ENCODE results near the gene TMTC1.

Gene TMTC1

DNA sequence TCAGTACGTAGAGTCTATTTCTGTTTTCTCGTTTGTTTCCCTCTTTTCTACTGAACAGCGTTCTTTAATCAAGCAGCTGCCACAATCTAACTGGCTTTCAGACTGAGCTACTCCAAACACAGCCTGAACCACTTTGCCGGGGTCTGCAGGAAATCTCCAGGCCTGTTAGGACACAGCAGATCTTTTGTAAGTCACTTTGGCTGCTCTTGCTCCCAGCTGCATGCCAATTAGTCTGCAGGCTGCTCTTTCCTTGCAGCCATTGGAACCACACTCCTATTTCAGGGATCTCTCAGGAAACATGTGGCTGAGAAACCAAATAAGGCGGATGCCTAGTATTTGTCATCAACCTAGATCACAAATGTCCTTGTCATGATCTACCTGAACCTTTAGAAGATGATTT is 73.6 kb downstream of the TMTC1 start:
- TF ChIP-seq POLR2AphosphoS5 (IDR thresholded peaks at IDR 0.05; ENCODE audit: low read depth, low read length) = no peak
- no peak for TF ChIP-seq FOXP2 (optimal IDR thresholded peaks at IDR 0.05; ENCODE audit: borderline replicate concordance, extremely low read depth, extremely low read length, insufficient read depth)
- TF ChIP-seq SIN3A (IDR thresholded peaks at IDR 0.05; ENCODE audit: borderline replicate concordance, insufficient read depth, low read length) = no peak
- TF ChIP-seq, protein P1, sequence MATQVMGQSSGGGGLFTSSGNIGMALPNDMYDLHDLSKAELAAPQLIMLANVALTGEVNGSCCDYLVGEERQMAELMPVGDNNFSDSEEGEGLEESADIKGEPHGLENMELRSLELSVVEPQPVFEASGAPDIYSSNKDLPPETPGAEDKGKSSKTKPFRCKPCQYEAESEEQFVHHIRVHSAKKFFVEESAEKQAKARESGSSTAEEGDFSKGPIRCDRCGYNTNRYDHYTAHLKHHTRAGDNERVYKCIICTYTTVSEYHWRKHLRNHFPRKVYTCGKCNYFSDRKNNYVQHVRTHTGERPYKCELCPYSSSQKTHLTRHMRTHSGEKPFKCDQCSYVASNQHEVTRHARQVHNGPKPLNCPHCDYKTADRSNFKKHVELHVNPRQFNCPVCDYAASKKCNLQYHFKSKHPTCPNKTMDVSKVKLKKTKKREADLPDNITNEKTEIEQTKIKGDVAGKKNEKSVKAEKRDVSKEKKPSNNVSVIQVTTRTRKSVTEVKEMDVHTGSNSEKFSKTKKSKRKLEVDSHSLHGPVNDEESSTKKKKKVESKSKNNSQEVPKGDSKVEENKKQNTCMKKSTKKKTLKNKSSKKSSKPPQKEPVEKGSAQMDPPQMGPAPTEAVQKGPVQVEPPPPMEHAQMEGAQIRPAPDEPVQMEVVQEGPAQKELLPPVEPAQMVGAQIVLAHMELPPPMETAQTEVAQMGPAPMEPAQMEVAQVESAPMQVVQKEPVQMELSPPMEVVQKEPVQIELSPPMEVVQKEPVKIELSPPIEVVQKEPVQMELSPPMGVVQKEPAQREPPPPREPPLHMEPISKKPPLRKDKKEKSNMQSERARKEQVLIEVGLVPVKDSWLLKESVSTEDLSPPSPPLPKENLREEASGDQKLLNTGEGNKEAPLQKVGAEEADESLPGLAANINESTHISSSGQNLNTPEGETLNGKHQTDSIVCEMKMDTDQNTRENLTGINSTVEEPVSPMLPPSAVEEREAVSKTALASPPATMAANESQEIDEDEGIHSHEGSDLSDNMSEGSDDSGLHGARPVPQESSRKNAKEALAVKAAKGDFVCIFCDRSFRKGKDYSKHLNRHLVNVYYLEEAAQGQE (IDR thresholded peaks at IDR 0.05; ENCODE audit: insufficient read depth in 1 of 2, low read depth in 2 of 2, low read length in 2 of 2) = no peak
- TF ChIP-seq TAF1 (IDR thresholded peaks at IDR 0.05; ENCODE audit: borderline replicate concordance, insufficient read depth, low read length) = no peak

DNA sequence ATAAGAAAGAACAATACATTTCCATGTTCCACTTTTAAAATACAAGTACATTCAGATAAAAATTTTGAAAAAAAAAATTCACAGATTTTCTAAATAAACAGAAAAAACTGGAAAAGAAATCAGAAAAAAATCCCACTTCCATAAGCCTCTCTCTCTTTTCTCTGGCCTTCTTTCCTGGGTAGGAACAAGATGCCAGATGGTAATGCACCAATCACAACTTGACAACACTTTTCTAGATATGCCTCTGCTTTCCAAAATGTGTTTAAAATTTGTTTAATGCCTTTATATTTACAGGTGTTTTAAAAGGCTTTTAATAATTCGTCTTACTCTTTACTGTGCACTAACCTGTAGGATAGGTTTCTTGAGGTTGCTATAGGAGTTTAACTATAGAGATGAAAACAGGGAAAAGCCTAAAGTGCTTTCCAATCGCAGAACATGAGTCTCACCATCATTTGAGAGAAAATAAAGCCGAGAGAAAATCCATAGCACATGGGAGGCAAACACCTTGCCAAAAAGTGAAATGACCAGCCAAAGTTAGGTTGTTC is 74.2 kb downstream of the TMTC1 start:
- TF ChIP-seq FOXP2 (optimal IDR thresholded peaks at IDR 0.05; ENCODE audit: borderline replicate concordance, extremely low read depth, extremely low read length, insufficient read depth) (no peak), SIN3A (IDR thresholded peaks at IDR 0.05; ENCODE audit: borderline replicate concordance, insufficient read depth, low read length) (no peak), POLR2AphosphoS5 (IDR thresholded peaks at IDR 0.05; ENCODE audit: low read depth, low read length) (no peak), TAF1 (IDR thresholded peaks at IDR 0.05; ENCODE audit: borderline replicate concordance, insufficient read depth, low read length) (no peak)
- TF ChIP-seq, protein P1 (IDR thresholded peaks at IDR 0.05; ENCODE audit: insufficient read depth in 1 of 2, low read depth in 2 of 2, low read length in 2 of 2) = no peak

DNA sequence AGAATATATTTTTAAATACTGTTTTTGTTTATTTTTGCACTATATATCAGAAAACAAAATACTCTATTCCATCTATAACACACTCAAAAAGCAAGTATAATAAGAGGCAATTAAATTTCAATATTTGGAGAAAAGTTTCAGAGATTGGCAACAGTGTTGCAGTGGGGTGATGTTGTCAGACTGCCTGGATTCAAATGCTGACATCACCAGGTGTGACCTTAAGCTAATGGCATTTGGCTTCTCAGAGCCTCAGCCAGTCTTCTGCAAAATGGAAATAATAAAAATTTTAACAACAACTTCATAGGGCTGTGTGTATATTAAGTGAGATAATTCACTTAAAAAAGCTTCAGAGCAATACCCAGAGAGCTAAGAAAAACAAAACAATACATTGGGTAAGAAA is 74.7 kb downstream of the TMTC1 start:
- no peak for TF ChIP-seq FOXP2 (optimal IDR thresholded peaks at IDR 0.05; ENCODE audit: borderline replicate concordance, extremely low read depth, extremely low read length, insufficient read depth)

DNA sequence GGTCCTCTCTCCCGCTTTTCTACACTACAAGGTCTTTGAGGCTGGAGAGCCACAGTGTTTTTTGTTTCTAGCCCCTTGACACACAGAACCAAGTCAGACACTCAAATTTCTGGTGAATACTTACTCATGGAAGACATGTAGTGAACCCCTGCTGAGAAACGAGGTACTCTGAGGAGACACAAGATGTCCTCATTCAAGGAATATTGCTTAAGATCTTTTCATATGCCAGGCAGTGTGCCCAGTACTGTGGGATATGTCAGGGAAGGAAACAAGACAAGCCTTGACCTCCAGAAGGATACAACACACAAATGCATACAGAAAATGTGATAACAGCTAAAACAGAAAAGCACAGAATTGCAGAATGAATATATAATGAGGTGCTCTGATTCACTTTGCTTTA is 75.9 kb downstream of the TMTC1 start:
- no peak for TF ChIP-seq FOXP2 (optimal IDR thresholded peaks at IDR 0.05; ENCODE audit: borderline replicate concordance, extremely low read depth, extremely low read length, insufficient read depth)
- no peak for TF ChIP-seq POLR2AphosphoS5 (IDR thresholded peaks at IDR 0.05; ENCODE audit: low read depth, low read length)
- no peak for TF ChIP-seq SIN3A (IDR thresholded peaks at IDR 0.05; ENCODE audit: borderline replicate concordance, insufficient read depth, low read length)
- no peak for TF ChIP-seq TAF1 (IDR thresholded peaks at IDR 0.05; ENCODE audit: borderline replicate concordance, insufficient read depth, low read length)
- TF ChIP-seq, protein P1 (IDR thresholded peaks at IDR 0.05; ENCODE audit: insufficient read depth in 1 of 2, low read depth in 2 of 2, low read length in 2 of 2) = no peak

DNA sequence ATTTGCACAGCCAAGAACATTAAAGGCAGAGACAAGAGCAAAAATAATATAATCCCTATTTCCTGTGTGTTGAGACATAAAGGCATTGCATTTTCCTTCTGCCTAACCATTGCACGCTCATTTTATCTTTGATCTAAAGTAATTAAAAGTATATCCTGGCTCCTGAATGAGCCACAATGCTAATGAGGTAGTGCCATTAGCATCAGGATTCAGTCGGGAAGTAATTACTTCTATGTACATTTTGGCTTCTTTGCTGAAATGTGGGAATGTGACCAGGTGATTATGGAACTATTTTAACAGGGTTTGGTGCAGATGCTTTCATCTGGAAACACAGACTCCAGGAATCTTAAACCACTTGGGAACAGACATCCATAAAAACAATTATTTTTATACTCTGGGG is 77.4 kb downstream of the TMTC1 start:
- TF ChIP-seq FOXP2 (optimal IDR thresholded peaks at IDR 0.05; ENCODE audit: borderline replicate concordance, extremely low read depth, extremely low read length, insufficient read depth) (no peak), POLR2AphosphoS5 (IDR thresholded peaks at IDR 0.05; ENCODE audit: low read depth, low read length) (no peak), TAF1 (IDR thresholded peaks at IDR 0.05; ENCODE audit: borderline replicate concordance, insufficient read depth, low read length) (no peak), SIN3A (IDR thresholded peaks at IDR 0.05; ENCODE audit: borderline replicate concordance, insufficient read depth, low read length) (no peak)
- TF ChIP-seq, protein P1 (IDR thresholded peaks at IDR 0.05; ENCODE audit: insufficient read depth in 1 of 2, low read depth in 2 of 2, low read length in 2 of 2) = no peak
